ENCODE measurements around the gene ZSCAN16. TPM values are rescaled to one million over a fixed set of nuclear protein-coding genes. Genes with fewer than 3 reads are reported as not detected.

ZSCAN16 gene
- total and polyA plus RNA-seq, 10 of the 15 experiments (the other 5 are each of a cell fraction or from before 2014, with no cell fraction given): 4.6 to 13.8 (median 10.3) TPM

DNA sequence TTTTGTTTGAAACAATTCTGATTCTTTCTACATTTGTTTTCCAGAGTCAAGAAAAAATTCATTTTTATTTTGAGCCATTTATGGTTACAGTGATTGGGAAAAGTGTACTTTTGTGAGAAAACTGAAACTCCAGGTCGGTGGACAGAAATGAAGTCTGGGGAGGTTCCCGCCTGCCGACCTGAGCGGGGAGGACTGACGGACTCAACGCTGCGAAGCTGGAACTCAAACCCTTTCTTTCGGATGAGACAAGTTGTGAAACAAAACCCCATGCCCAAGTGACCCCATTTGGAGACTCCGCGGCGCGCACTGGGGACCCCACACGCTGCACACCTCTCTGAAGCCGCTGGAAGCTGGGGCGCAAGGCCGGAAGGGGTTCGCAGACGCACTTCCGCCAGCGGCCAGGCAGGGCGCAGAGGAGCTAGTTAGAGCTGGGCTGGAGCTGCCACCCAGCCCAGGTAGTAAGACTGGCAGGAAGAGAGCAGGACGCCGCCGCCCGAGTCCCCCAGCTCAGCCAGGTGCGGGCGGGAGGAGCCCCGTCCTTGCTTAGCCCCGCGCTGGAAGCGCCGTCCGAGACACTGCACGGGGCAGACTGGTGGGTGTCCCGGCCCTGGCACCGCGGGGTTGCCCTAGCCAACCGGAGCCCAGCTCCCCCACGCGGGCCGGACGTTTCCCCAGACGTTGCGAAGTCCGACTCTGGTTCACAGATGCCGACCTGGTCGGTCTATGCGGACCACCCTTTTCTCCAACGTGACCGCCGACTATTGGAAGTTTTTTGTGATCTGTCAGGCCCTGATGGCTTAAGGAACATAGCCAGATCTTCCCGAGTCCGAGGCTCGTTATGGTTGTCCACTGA is 19.8 kb upstream of the ZSCAN16 start (continued):
- TF ChIP-seq SIX5 (IDR thresholded peaks at IDR 0.05; ENCODE audit: low read depth, low read length, severe bottlenecking) (peak; percentile 19), MEF2B (IDR thresholded peaks at IDR 0.05; ENCODE audit: partially characterized antibody, poor library complexity, severe bottlenecking) (peak; percentile 36), SREBF2 (IDR thresholded peaks at IDR 0.05; ENCODE audit: low read length) (no peak)
- TF ChIP-seq, protein P1, sequence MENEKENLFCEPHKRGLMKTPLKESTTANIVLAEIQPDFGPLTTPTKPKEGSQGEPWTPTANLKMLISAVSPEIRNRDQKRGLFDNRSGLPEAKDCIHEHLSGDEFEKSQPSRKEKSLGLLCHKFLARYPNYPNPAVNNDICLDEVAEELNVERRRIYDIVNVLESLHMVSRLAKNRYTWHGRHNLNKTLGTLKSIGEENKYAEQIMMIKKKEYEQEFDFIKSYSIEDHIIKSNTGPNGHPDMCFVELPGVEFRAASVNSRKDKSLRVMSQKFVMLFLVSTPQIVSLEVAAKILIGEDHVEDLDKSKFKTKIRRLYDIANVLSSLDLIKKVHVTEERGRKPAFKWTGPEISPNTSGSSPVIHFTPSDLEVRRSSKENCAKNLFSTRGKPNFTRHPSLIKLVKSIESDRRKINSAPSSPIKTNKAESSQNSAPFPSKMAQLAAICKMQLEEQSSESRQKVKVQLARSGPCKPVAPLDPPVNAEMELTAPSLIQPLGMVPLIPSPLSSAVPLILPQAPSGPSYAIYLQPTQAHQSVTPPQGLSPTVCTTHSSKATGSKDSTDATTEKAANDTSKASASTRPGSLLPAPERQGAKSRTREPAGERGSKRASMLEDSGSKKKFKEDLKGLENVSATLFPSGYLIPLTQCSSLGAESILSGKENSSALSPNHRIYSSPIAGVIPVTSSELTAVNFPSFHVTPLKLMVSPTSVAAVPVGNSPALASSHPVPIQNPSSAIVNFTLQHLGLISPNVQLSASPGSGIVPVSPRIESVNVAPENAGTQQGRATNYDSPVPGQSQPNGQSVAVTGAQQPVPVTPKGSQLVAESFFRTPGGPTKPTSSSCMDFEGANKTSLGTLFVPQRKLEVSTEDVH (IDR thresholded peaks at IDR 0.05; ENCODE audit: low read depth, partially characterized antibody): no peak

- H3K4me3 ChIP-seq: peak overlapping the region; percentile 71
- FAIRE-seq: peak; percentile 23
- in situ Hi-C loops (cut with MboI): no loop called here
- 10% methylated on average over 5 of the region's 5 CpGs for WGBS (ENCODE audit: insufficient coverage, insufficient replicate concordance, low lambda C conversion rate, missing lambda C conversion rate)
- peak overlapping the region; percentile 76 for H2AFZ ChIP-seq (ENCODE audit: control insufficient read depth, low read depth, low read length)
- SMC1A ChIA-PET (ENCODE audit: uncharacterized antibody, unreplicated experiment): interaction anchor here (1.3 to 2.1 kb wide), 3 partner anchors 11 to 251 kb away, joined by 4 to 7 read pairs (median 5); no protein-coding TSS in a partner anchor
- POLR2A ChIA-PET: interaction anchor here (0.8 to 1.8 kb wide), 7 partner anchors 18 to 210 kb away, joined by 3 to 6 read pairs (median 3); no protein-coding TSS in a partner anchor
- peak; percentile 60 for ATAC-seq
- no peak for DNase-seq (ENCODE audit: low read depth, low spot score)
- no peaks in the 10 kb centered on the region; the same call in 1 of the 2 replicates for H3K79me2 ChIP-seq (ENCODE audit: control insufficient read depth, insufficient read depth, low read length)
- no peaks in the 10 kb centered on the region for H3K4me1 ChIP-seq (ENCODE audit: control insufficient read depth, insufficient read depth, low read length)
- H3K27ac ChIP-seq (ENCODE audit: control insufficient read depth, insufficient read depth): peak overlapping the region; percentile 72
- CTCF ChIA-PET: interaction anchor here (0.8 to 2.2 kb wide), 7 partner anchors 9 to 251 kb away, joined by 3 to 11 read pairs (median 4); partner anchors contain the start of genes ZSCAN16 and ZSCAN26
- no peak for TF ChIP-seq RB1 (IDR thresholded peaks at IDR 0.05; ENCODE audit: borderline replicate concordance)
- H3K9ac ChIP-seq (ENCODE audit: control insufficient read depth, insufficient read depth, low read length): peak overlapping the region; percentile 65
- H3K27me3 ChIP-seq (replicated peaks in 1 of 2; ENCODE audit: control insufficient read depth in 2 of 2, insufficient read depth in 2 of 2, low read length in 1 of 2): no peaks in the 10 kb centered on the region
- no peaks in the 10 kb centered on the region for H3K36me3 ChIP-seq (ENCODE audit: control insufficient read depth in 2 of 2, insufficient read depth in 2 of 2, low read length in 1 of 2)
- intact Hi-C loops (cut with micrococcal nuclease; ENCODE audit: unreplicated experiment): loop anchor here (2.0 kb wide), 1 partner anchor 24 kb away; the partner anchor contains the start of gene ZNF165
- RAD21 ChIA-PET (ENCODE audit: unreplicated experiment): interaction anchor here (0.6 to 2.7 kb wide), 10 partner anchors 19 to 1555 kb away, joined by 3 to 14 read pairs (median 4); partner anchors contain the start of genes ZKSCAN8 and ZSCAN16
- H4K20me1 ChIP-seq (ENCODE audit: control insufficient read depth, insufficient read depth): no peaks in the 10 kb centered on the region
- H3K4me2 ChIP-seq (ENCODE audit: control insufficient read depth, insufficient read depth): peak overlapping the region; percentile 94
- H3K9me3 ChIP-seq (replicated peaks; ENCODE audit: control insufficient read depth, insufficient read depth, low read length): no peaks in the 10 kb centered on the region
- TSS peak; percentile 95 for BruUV-seq (replicated peaks)
Observed at GRCh38 chr6:28105245-28105639, 19.2 kb upstream of the ZSCAN16 start.

Data from GM12878 (cell line).